NCI-H446 treated with DMSO at 0.1 percent for 48 hours (cell line): ENCODE results near the gene C10orf120.

Experiments
- DNase-seq: peaks from one replicate; lab custom pipeline; 2025; lab: John Stamatoyannopoulos, UW

Gene C10orf120

DNA sequence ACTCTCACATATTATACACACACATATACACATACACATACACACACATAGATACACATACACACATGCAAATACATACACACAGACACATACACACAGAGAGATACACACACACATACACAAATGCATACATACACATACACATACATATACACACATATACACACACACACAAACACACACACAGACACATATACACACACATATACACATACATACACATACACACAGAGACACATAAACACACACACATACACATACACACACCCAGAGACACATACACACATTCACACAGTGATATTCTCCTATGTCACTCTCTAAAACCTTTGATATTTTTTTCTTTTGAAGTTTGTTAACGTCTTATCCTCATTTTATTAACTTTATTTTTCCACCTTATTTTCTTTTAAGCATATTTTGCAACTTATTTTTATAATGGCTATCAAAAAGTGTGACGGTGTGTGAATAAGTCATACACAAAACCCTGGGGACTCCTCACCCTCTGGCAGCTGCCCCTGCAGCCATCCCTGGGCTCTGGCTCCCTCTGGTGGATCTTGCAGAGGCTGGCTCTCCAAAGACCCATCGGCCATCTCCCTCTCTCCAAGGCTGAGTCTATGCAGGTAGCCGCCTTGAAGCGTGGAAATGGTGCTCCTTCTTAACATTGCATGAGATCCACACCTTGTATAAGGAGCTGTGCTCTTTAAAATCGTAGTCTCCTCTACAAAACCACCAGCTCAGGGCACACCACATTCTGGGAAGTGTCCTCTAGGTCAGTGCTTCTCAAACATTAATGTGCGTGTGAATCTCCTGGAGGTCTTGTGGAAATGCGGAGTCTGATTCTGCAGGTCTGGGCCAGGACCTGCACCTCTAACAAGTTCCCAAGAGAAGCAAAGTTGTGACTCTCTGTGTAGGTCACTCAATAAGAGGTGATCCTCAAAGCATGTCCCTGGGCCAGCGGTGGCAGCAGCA is 4.1 kb upstream of the C10orf120 start:
- DNase-seq: peak; percentile 17

DNA sequence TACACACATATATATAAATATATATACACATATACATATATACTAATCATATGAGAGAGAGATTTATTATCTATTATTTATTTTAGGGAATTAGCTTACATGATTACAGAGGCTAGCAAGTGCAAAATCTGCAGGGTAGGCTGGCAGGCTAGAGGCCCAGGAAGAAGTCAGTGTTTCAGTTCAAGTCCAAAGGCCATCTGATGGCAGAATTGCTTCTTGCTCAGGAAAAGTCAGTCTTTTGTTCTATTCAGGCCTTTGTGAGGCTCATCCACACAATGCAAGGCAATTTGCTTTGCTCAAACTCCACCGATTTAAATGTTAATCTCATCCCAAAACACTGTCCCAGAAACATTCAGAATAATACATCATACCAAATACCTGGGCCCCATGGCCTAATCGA is 2.6 kb upstream of the C10orf120 start:
- no peak for DNase-seq

DNA sequence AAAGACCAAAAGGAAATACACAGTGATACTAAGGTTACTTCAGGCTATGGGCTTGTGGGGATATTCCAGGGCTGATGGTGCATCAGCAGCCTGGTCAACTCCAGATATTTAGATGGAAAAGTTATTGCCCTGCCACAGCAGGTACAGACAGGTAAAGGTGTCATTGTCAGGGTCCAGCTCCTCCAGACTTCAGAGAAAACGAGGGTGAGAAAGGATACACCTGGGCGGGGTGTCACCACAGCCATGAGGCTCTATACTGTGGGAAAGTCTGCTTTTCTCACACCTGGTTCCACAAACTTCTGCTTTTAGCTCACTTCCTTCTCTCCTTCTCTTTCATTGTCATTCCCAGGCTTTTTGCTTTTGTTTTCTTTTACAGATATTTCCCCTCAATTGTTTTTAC is 2.0 kb upstream of the C10orf120 start:
- DNase-seq: no peak

DNA sequence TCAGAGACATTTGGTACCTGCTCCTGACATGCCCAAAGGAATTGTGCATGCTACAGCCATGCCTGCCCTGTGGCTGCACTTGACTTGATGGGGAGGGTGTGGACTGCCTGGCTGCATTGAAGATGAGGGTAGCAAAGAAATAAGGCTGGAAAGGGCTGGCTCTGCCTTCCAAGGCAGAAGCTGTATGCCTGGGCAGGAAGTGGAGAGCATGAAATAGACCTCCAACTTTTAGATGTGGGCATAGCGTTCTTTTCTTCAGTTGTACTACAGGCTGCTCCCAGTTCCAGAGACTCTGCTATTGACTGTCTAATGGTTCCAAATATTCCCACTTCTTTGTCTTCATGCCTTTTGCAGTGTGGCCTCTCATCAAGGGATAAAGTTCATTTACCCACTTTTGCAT is 3.0 kb downstream of the C10orf120 start:
- DNase-seq: no peak

DNA sequence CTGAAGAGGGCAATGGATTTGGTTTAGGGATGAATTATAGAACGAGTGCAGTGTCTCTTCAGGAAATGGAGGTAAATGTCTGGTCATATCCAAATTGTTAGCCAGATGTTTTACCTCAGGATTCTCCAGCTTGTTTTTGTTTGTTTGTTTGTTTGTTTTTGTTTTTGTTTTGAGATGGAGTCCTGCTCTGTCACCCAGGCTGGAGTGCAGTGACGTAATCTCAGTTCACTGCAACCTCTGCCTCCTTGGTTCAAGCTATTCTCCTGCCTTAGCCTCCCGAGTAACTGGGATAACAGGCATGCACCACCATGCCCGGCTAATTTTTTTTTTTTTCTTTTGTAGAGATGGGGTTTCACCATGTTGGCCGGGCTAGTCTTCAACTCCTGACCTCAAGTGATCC is 6.9 kb downstream of the C10orf120 start:
- DNase-seq: no peak

DNA sequence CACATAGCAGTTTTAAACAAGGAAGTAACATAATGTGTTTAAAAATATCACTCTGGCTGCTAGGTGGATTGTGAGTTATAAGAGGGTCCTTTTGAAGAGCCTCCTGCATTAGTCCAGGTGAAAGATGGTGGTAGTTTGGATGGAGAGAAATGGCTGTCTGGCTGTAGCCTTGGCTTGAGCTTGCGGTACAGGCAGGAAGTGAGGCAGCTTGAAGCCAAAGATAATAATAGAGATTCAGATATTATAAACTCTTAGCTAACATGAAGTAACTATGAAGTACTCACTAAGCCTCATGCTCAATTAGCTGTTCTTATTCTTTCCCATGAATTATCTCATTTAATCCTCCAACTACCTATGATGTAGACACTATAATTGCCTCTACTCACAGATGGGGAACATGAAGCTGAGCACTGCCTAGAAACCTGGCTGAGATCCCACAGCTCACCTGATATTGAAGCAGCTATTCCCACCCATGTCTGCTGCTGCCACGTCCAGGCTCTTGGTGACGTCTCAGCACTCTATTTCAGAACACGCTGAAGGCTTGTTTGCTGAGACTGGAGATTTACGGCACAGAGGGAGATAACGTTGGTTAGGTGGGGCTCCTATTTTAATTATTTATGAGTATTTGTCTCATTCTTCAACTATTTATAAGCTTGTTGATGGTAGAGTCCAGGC is 10.4 kb downstream of the C10orf120 start:
- DNase-seq: no peak

DNA sequence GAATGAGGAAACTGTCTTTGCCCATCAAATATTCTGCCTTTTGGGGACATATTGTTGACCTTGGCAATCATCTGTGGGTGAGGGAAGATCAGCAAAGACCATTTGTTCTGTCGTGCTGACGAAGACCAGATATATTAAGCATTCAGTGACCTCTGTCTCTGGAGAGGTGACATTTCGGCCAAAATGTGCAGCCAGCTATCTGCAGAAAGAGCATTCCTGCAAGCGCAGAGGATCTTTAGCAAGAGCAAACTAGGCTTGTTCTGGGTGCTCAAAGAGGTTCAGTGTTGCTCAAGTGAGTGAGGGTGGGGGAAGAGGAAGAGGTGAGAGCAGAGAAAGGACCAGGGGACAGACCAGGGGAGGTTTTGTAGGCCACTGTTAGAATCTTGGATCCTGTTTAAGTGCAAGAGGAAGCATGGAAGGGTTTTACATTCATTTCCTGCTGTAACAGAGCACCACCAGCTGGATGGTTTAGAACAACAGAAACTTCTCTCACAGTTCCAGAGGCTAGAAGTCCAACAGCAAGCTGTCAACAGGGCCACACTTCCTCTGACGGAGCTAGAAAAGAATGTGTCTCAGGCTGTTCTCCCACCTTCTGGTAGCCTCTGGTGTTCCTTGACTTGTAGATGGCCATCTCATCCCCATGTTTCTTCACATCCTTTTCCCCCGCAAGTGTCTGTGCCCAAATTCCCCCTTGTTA is 11.2 kb downstream of the C10orf120 start:
- no peak for DNase-seq

DNA sequence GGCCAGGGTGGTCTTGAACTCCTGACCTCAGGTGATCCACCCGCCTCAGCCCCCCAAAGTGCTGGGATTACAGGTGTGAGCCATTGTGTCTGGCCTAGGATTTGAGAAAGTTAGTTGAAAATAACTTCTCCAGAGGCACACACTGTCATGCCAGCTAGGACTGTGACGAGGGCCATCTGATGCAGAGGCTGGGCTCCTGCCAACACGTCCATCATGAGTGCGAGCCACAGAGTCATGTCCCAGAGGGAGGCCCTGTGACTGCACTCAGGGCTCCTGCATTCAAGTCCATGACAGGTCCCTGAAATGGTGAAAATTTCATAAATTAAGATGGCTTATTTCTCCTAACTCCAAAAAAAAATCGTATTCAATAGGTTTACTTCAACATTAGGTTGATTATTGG is 17.1 kb downstream of the C10orf120 start:
- no peak for DNase-seq

DNA sequence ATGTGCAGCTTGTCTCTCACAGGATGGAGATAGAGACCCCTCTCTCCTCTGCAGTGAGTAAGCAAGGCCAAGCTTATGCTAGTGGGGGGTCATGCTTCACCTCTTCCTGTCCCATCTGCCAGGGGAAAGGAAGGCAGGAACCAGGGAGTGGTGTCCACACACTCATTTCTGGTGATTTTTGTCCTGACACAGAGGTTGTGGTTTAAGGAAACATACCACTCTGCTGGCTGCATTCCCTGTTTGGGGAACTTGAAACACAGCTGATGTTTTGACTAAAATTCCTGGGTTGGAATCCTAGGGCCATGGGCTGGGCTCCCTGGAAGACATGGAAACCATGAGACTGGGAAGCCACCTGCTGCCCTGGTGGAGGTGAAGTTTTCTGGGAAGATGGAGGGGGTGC is 21.4 kb downstream of the C10orf120 start:
- DNase-seq: no peak

DNA sequence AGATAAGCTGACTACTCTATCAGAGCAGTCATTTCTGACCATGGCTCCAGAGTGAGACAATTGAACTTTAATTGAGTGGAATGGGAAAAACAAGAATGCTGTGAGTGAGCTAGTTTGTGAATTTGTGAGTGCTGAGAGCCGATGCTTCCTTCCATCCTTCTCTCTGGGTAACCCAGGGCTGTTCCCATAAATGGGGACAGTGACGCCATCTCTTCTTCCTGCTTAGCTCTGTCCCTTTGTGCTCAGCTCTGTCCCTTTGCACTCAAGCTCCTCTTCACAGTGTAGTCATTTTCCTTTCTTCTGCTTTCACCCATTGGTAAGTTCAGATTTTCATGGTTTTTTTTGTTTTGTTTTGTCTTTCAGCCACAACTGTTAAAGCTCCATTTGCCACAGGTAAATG is 24.4 kb downstream of the C10orf120 start:
- no peak for DNase-seq

DNA sequence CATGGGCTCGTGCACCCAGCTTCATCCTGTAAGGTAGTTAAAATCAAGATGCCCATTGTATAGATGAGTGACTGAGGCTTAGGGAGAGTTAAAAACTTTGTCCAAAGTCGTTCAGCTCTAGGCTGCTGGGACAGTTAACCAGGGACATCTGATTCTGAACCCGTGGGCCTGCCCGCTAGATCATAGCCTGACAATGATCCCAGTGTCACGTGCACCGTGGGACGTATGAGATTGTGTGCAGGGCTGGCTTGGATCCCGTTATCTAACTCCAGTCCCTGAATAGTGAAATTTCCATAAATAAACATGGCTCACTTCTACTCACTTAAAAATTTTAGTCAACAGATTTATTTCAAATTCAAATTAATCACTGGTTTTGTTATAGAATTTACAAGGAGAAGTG is 24.9 kb downstream of the C10orf120 start:
- DNase-seq: no peak

DNA sequence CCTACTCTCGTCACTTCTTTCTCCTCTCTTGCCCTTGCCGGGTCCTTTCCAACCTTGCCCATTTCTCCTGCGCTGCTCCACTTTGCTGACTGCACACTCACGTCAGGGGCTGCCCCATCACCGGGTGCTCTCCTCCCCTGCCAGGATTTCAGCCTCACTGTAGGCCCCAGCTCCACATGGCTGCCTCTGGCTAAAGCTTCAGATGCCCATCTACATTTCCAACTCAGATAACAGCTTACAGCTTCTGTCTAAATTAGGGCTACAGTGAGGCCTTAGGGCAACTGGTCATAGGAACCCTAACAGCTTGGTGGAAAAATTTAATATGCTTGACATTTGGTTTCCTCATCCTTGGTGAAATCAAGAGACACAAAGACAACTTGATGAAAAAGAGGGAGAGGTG is 25.9 kb downstream of the C10orf120 start:
- DNase-seq: no peak

DNA sequence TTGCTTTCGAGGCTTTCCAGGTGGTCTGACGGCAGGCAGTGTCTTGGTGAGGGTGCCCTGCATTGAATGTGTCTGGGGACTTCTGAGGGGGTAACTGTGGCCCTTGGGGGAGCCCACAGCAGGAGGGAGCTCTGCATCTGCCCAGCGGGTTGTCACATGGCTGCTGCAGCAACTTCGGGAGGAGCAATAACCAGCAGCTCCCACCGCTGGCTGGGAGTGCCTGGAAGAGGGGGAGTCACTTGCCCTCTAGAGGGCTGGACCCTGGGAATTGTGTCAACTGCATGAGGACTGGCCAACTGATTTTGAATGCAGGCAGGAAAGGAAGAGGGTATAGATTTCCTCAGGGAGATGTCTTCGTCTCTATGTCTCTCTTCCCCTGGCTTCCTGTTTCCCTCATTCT is 26.4 kb downstream of the C10orf120 start:
- DNase-seq: no peak

DNA sequence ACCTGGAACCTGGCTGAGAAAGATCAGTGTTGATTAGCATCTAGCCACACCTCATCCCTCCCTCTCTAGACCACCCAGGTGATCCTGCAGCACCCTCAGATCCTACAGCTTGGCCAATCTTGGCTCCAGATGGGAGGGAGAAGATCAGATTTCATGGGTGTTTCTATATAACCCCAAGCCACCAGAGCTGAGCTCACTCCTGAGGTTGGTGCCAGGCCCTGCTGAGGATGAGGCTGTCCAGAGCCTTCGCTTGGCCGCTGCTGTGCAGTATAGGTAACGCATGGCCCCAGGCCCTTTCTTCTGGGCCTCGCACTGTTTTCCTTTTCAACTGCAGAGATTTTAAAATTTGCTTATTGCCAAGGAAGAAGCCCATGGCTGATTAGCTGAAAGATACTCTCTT is 27.0 kb downstream of the C10orf120 start:
- DNase-seq: no peak

DNA sequence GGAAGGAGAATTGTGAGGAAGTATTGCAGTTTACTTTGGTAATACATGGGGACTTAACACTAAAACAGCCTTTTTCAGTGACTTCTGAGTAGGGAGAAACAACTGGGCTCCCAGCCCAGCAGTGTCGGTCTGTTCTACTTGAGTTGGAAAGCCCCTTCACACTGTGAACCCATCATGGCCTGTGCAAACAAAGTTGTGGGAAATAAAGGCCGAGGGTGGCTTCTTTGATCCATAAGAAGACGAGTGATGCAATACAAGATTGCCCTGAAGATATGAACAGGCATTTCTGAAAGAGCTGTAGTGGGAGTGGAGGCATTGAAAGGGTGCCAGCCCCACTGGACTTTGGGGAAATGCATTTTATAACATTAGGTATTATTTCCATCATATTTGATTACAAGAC is 28.3 kb downstream of the C10orf120 start:
- no peak for DNase-seq

DNA sequence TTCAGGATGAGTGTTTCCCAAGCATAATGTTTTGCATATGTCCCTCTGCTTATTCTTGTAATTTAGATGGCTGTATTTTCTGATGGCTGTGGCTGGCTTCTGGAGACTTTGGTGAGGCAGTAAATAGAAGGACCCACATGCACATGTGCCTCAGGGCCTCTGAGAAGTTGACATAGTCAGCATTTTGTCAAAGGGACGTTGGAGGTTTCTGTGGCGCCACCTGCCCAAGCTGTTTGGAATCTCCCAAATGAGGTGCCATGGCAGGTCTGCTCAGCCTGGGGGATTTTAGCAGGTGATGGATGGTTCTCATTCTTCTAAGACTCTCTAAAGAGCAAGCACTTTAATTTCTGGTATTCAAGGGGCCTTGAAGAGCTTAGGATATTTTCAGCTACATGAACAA is 29.8 kb downstream of the C10orf120 start:
- DNase-seq: no peak

DNA sequence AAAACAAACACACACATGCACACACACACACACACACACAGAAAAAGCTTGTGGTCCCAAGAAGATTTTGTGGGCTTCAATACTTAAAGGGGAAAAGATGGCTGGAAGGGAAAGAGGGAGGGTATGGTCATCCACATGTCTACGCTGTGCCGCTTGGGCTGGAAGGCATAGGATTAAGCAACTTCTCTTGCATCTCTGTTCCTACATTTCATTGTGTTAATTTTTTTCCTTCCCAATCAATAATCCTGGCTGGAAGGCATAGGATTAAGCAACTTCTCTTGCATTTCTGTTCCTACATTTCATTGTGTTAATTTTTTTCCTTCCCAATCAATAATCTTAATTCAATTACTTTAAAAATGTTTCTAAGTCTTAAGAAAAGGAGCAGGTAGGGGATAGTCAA is 30.6 kb downstream of the C10orf120 start:
- no peak for DNase-seq

DNA sequence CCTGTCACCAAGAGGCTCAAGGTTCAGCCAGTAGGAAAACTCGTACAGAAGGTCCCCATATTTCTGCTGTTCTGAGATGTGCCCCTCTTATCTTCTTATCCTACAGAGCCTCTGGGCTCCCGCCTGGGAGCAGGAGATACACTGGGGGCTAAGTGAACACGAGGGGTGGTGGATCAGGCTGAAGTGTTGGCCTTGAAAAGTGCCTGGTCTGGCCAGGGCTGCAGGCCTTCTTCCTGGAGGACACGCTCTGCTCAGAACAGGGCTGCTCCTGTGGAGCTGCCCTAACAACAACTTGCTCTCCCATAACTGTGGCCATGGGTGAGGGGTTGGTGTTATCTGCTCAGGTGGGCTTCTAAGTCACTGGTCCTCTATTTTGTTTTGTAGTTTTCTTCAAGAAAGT is 33.7 kb downstream of the C10orf120 start:
- no peak for DNase-seq

DNA sequence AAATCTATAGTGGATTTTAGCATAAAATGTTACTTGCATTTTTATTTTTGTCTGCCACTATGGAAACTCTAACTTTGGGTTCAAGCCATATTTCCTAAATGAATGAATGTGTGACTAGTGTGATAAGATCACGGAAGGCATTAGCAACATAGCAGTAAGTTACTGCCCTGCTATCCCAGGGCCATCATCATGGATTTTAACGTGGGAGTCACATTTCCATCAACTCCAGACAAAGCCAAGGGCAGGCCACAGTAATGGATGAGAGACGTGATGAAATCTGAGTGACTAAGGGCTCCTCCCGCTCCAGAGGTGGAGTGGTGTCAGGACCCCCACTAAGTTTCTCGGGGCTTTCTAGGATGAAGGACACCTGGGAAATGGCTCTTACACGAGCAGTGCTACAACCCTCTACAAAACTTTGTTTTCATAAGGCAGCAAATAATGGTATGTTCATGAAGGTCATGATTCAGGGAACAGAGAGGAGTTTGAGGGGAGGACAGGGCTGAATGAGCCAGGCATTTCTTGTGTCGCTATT is 34.3 kb downstream of the C10orf120 start:
- no peak for DNase-seq

DNA sequence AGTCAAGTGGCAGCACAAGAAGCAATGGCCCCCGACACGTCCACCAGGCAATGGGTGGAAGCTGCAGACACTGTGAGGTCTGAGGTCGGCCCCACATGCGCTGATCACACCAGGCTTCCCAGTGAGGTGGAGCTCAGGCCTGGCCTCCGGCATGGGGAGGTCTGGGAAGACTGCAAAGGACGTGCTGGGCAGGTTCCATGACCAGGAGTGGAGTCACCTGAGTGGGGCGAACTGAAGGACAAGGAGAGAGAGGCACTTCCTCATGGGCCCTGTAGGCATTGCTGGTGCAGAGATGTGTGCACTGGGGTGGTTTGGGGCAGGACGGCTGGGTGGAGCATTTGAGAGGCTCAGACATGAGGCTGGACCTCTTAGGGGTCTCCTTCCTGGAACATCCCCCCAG is 35.1 kb downstream of the C10orf120 start:
- DNase-seq: no peak

DNA sequence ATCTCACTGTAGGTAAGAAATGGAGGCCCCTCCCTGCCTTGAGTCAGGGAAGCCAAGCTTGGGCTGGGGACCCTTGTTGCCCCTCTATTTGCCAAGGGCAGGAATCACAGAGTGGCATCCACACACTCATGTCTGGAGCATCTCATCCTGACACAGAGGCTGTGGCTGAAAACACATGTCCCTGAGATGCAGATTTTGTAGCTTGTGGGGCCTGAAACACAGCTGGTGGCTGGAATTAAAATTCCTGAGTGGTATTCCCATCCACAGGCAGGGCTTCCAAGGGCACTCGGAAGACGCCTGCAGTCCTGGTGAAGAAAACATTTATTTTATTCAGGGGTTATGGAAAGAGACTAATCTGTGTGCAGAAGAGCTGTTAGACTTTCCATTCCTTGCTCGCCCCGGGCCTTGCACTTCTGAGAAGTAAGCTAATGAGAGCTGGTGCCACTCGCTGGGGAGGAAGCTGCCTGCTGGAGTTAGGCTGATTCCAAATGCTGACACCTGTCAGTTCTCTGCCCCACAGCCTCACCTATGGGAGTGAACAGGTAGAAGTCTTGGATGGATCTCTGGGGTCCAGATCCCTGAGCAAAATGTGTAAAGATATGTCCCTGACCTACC is 36.0 kb downstream of the C10orf120 start:
- DNase-seq: no peak

DNA sequence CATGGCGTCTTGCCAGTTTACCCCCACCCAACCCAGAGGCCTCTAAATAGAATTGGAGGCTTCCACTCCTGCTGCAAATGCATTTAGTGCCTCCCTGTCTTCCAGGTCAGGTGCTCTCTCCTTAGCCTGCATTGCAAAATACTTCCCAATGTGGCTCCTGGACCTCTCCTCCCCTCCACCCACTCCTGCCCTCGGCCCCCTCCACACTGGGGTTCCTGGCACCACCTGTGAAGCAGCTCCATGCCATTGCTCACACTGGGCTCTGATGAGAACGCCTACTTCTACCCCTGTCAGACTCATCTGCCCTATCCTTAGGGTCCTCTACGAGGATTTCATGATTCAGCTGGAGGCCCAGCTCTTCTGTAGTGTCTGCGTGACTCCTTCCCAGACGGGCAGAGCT is 37.4 kb downstream of the C10orf120 start:
- DNase-seq: no peak
